Thyroid gland (tissue), 4 donors: ENCODE data around the gene HTR2A.

Source experiments
- POLR2A ChIP-seq, 2 donors: fragments of 450-650 bp; IDR thresholded peaks; one replicate each; pipeline ENCODE4 v1.6.1; 2017; ENCODE audit warnings: antibody characterized with exemption in 2 of 2, mild to moderate bottlenecking in 2 of 2, moderate library complexity in 1 of 2
- TF ChIP-seq, protein P1 (sequence below), 6 experiments: fragments of 200-600 bp in 3 of 6; fragments of 450-650 bp in 3 of 6; sonication (generic) in 3 of 6; IDR thresholded peaks; one replicate each; pipeline ENCODE4 v1.5.1; 2016 to 2019; ENCODE audit warnings: antibody characterized with exemption in 6 of 6, mild to moderate bottlenecking in 2 of 6, inconsistent platforms in 1 of 6, moderate library complexity in 1 of 6

DNA sequence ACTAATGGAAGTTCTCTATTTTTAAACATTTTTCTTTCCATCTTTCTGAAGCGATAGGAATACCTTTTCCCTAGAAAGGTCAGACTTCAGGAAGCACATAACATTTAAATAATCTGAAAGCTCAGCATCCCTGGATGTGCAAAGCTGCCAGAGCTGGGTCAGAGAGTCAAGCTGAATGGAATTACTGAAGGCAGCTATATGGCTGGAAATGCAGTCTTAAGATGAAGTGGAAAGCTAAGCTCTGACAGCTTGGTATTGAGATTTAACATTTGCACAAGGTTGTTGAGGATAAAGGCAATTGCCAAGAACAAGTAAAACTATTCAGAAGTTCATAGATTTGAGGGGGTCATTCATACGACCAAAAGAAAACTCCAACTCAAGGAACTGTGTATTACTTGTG, 28.8 kb downstream of the HTR2A start:
- TF ChIP-seq, protein P1, sequence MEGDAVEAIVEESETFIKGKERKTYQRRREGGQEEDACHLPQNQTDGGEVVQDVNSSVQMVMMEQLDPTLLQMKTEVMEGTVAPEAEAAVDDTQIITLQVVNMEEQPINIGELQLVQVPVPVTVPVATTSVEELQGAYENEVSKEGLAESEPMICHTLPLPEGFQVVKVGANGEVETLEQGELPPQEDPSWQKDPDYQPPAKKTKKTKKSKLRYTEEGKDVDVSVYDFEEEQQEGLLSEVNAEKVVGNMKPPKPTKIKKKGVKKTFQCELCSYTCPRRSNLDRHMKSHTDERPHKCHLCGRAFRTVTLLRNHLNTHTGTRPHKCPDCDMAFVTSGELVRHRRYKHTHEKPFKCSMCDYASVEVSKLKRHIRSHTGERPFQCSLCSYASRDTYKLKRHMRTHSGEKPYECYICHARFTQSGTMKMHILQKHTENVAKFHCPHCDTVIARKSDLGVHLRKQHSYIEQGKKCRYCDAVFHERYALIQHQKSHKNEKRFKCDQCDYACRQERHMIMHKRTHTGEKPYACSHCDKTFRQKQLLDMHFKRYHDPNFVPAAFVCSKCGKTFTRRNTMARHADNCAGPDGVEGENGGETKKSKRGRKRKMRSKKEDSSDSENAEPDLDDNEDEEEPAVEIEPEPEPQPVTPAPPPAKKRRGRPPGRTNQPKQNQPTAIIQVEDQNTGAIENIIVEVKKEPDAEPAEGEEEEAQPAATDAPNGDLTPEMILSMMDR (IDR thresholded peaks at IDR 0.05) = no peak
- no peak for TF ChIP-seq POLR2A (IDR thresholded peaks at IDR 0.05)
